Small intestine (tissue), 7 donors: Measurements from ENCODE around the gene PTBP1. TPM values are rescaled to one million over a fixed set of nuclear protein-coding genes. Genes with fewer than 3 reads are reported as not detected.

Experiments
- DNase-seq, 2 donors: peaks; one replicate each; pipeline versions ENCODE4 v3.0.0 to v3.0.0-alpha.2; 2013
- FAIRE-seq: peaks from 2 replicates; lab custom pipeline; 2012; peaks lifted over from hg19 to GRCh38; lab: Jason Lieb, UNC
- H3K27ac ChIP-seq, 3 donors: one replicate each; pipeline ENCODE4 v1.5.1; 2013; ENCODE audit warnings: low read length in 2 of 3, mild to moderate bottlenecking in 2 of 3, control low read depth in 1 of 3, inconsistent platforms in 1 of 3, low read depth in 1 of 3, moderate library complexity in 1 of 3
- H3K27me3 ChIP-seq, 3 donors: one replicate each; pipeline ENCODE4 v1.6.1; 2013; ENCODE audit warnings: low read length in 3 of 3, inconsistent platforms in 1 of 3; ENCODE audit not compliant: control insufficient read depth in 3 of 3, insufficient read depth in 3 of 3
- H3K36me3 ChIP-seq, 3 donors: one replicate each; pipeline ENCODE4 v1.6.1; 2013; ENCODE audit warnings: low read length in 3 of 3, inconsistent platforms in 1 of 3, low read depth in 1 of 3, mild to moderate bottlenecking in 1 of 3, moderate library complexity in 1 of 3; ENCODE audit not compliant: control insufficient read depth in 3 of 3, insufficient read depth in 2 of 3
- H3K4me1 ChIP-seq, 3 donors: one replicate each; pipeline ENCODE4 v1.6.1; 2013; ENCODE audit warnings: low read length in 2 of 3, inconsistent platforms in 1 of 3, low read depth in 1 of 3, mild to moderate bottlenecking in 1 of 3, moderate library complexity in 1 of 3; ENCODE audit not compliant: control insufficient read depth in 3 of 3, insufficient read depth in 2 of 3
- H3K4me3 ChIP-seq, 3 donors: one replicate each; pipeline ENCODE4 v1.5.1; 2013; ENCODE audit warnings: low read length in 3 of 3, control low read depth in 1 of 3, inconsistent platforms in 1 of 3, low read depth in 1 of 3, mild to moderate bottlenecking in 1 of 3, moderate library complexity in 1 of 3
- H3K9me3 ChIP-seq, 2 donors: one replicate each; pipeline ENCODE4 v1.6.1; 2013; ENCODE audit warnings: low read depth in 1 of 2, low read length in 1 of 2; ENCODE audit not compliant: control insufficient read depth in 2 of 2, insufficient read depth in 1 of 2
- WGBS, 3 donors: extraction: QIAGEN DNeasy Blood & Tissue Kit; methylation state at CpG; one replicate each; pipeline ENCODE4 v1.1.7; 2013; 5-methylcytosine and 5-hydroxymethylcytosine counted together
- polyA plus RNA-seq, 4 donors: library from polyadenylated mRNA; stranded (reverse) in 3 of 4; unstranded in 1 of 4; fragments of 200-250 nt in 3 of 4; fragments of 120-200 nt in 1 of 4; gene quantifications; one replicate each; pipeline versions ENCODE4 v1.2.1 to v1.2.3, GENCODE V29; 2013
- donor health status: healthy with polysubstance abuse.
- donor health status: control.
- donor health status: control.
- donor health status: Bipolar disorder and iron deficiency.
- donor health status: healthy.

PTBP1 gene
- polyA plus RNA-seq, 4 donors: 109 to 257 (median 140) TPM

- 38 to 58% (median 49%) methylated on average over 23 to 35 of the region's 35 CpGs for WGBS, 3 donors
Measured at GRCh38 chr19:861141-861755, 64.0 kb downstream of the PTBP1 start.

More at GRCh38 chr19:861141-861755, 64.0 kb downstream of the PTBP1 start:
- H3K4me3 ChIP-seq: no peak overlapping the region
- peaks cover 4 to 16% (median 4%) of the 10 kb centered on the region in 3 donors for H3K27me3 ChIP-seq
- no peak for DNase-seq
- H3K9me3 ChIP-seq: peaks cover 0 to 3% of the 10 kb centered on the region in 2 donors
- H3K36me3 ChIP-seq: peaks cover 0 to 14% (median 0%) of the 10 kb centered on the region in 3 donors
- no peak for FAIRE-seq
- no peak overlapping the region for H3K27ac ChIP-seq
- peaks cover 0 to 8% (median 0%) of the 10 kb centered on the region in 3 donors for H3K4me1 ChIP-seq

Other genes with a start within 250 kb of the PTBP1 start
- gene BSG, start 224.9 kb upstream of the PTBP1 start, polyA plus RNA-seq: 100 to 1,000 TPM; 208 to 454 (median 374) TPM
- under 1 TPM in 2 of 4 donors, not detected in 2; 0.19 to 0.58 TPM for gene HCN2, start 207.6 kb upstream of the PTBP1 start, polyA plus RNA-seq
- gene POLRMT, start 163.9 kb upstream of the PTBP1 start, polyA plus RNA-seq: 100 to 1,000 TPM in 1 of 4 donors, 10 to 100 TPM in 3; 63.0 to 153 (median 86.8) TPM
- under 1 TPM in 2 of 4 donors, not detected in 2; 0.12 to 0.30 TPM for gene FGF22, start 157.6 kb upstream of the PTBP1 start, polyA plus RNA-seq
- gene RNF126, start 134.2 kb upstream of the PTBP1 start, polyA plus RNA-seq: 10 to 100 TPM; 39.2 to 60.2 (median 55.4) TPM
- 10 to 100 TPM in 2 of 4 donors, 1 to 10 TPM in 2; 4.0 to 31.9 (median 17.7) TPM for gene FSTL3, start 121.1 kb upstream of the PTBP1 start, polyA plus RNA-seq
- gene PRSS57, start 102.0 kb upstream of the PTBP1 start, polyA plus RNA-seq: under 1 TPM in 1 of 4 donors, not detected in 3; 0.95 TPM
- 10 to 100 TPM; 12.4 to 37.6 (median 25.3) TPM for gene PALM, start 88.5 kb upstream of the PTBP1 start, polyA plus RNA-seq
- 100 to 1,000 TPM; 189 to 644 (median 383) TPM for gene MISP, start 46.3 kb upstream of the PTBP1 start, polyA plus RNA-seq
- under 1 TPM in 2 of 4 donors, not detected in 2; 0.49 to 0.57 TPM for gene PLPPR3, start 24.5 kb downstream of the PTBP1 start, polyA plus RNA-seq
- under 1 TPM in 1 of 4 donors, not detected in 3; 0.22 TPM for gene AZU1, start 30.4 kb downstream of the PTBP1 start, polyA plus RNA-seq
- gene PRTN3, start 43.5 kb downstream of the PTBP1 start, polyA plus RNA-seq: under 1 TPM in 1 of 4 donors, not detected in 3; 0.41 TPM
- 1 to 10 TPM in 1 of 4 donors, under 1 TPM in 1, not detected in 2; 0.09 to 1.8 TPM for gene ELANE, start 54.9 kb downstream of the PTBP1 start, polyA plus RNA-seq
- gene CFD, start 62.2 kb downstream of the PTBP1 start, polyA plus RNA-seq: 100 to 1,000 TPM in 1 of 4 donors, 10 to 100 TPM in 1, 1 to 10 TPM in 2; 3.8 to 601 (median 20.8) TPM
- 100 to 1,000 TPM in 1 of 4 donors, 10 to 100 TPM in 3; 39.0 to 107 (median 70.3) TPM for gene MED16, start 95.7 kb downstream of the PTBP1 start, polyA plus RNA-seq
- gene RNU6-9, start 96.0 kb downstream of the PTBP1 start, polyA plus RNA-seq: not detected
- gene R3HDM4, start 115.8 kb downstream of the PTBP1 start, polyA plus RNA-seq: 10 to 100 TPM; 29.5 to 52.7 (median 42.3) TPM
- under 1 TPM in 2 of 4 donors, not detected in 2; 0.25 to 0.55 TPM for gene KISS1R, start 119.9 kb downstream of the PTBP1 start, polyA plus RNA-seq
- gene ARID3A, start 128.6 kb downstream of the PTBP1 start, polyA plus RNA-seq: 100 to 1,000 TPM in 1 of 4 donors, 1 to 10 TPM in 3; 1.3 to 242 (median 4.8) TPM
- gene WDR18, start 186.9 kb downstream of the PTBP1 start, polyA plus RNA-seq: 10 to 100 TPM; 33.4 to 70.8 (median 57.5) TPM
- gene GRIN3B, start 203.0 kb downstream of the PTBP1 start, polyA plus RNA-seq: under 1 TPM in 2 of 4 donors, not detected in 2; 0.10 to 0.16 TPM
- gene TMEM259, start 223.7 kb downstream of the PTBP1 start, polyA plus RNA-seq: 100 to 1,000 TPM; 123 to 313 (median 186) TPM
- not detected for gene RNU6-2, start 224.1 kb downstream of the PTBP1 start, polyA plus RNA-seq
- 10 to 100 TPM; 14.5 to 34.4 (median 22.6) TPM for gene CNN2, start 229.2 kb downstream of the PTBP1 start, polyA plus RNA-seq
- gene ABCA7, start 242.7 kb downstream of the PTBP1 start, polyA plus RNA-seq: 10 to 100 TPM in 2 of 4 donors, 1 to 10 TPM in 2; 3.1 to 60.3 (median 20.2) TPM